SK-N-SH treated with all-trans-retinoic acid at 6 μM for 48 hours (cell line): ENCODE measurements around the gene DNTTIP2.

Experiments
- ARNTL ChIP-seq: fragments of 450-650 bp; formaldehyde crosslinking; IDR thresholded peaks from 2 replicates; pipeline ENCODE4 v1.5.0; 2020; ENCODE audit warnings: low read depth, mild to moderate bottlenecking, moderate library complexity, borderline replicate concordance
- CSDC2 ChIP-seq: fragments of 250-450 bp; sonication (Bioruptor Pico); IDR thresholded peaks from 2 replicates; pipeline ENCODE4 v1.5.0; 2020; ENCODE audit warnings: mild to moderate bottlenecking, moderate library complexity
- GLIS3 ChIP-seq: fragments of 250-450 bp; sonication (Bioruptor Pico); IDR thresholded peaks from 2 replicates; pipeline ENCODE4 v1.5.0; 2020; ENCODE audit warnings: mild to moderate bottlenecking, moderate library complexity
- OSR1 ChIP-seq: fragments of 250-450 bp; sonication (Bioruptor Pico); IDR thresholded peaks from 2 replicates; pipeline ENCODE4 v1.8.0; 2022; ENCODE audit warnings: moderate library complexity, mild to moderate bottlenecking, inconsistent platforms
- PATZ1 ChIP-seq: fragments of 250-450 bp; sonication (Bioruptor Pico); IDR thresholded peaks from 2 replicates; pipeline ENCODE4 v1.8.0; 2020; ENCODE audit warnings: mild to moderate bottlenecking, moderate library complexity, borderline replicate concordance
- POU6F1 ChIP-seq: fragments of 250-450 bp; sonication (Bioruptor Pico); IDR thresholded peaks from 2 replicates; pipeline ENCODE4 v1.8.0; 2021; ENCODE audit warnings: low read depth, mild to moderate bottlenecking, moderate library complexity, borderline replicate concordance
- RARB ChIP-seq: fragments of 250-450 bp; sonication (Bioruptor Pico); IDR thresholded peaks from 2 replicates; pipeline ENCODE4 v1.8.0; 2021; ENCODE audit warnings: mild to moderate bottlenecking, moderate library complexity
- TOX ChIP-seq: fragments of 250-450 bp; sonication (Bioruptor Pico); IDR thresholded peaks from 2 replicates; pipeline ENCODE4 v1.8.0; 2021; ENCODE audit warnings: mild to moderate bottlenecking, moderate library complexity, borderline replicate concordance
- ZFP30 ChIP-seq: fragments of 450-650 bp; formaldehyde crosslinking; IDR thresholded peaks from 2 replicates; pipeline ENCODE4 v1.5.0; 2022; ENCODE audit warnings: mild to moderate bottlenecking, moderate library complexity
- ZNF565 ChIP-seq: fragments of 450-650 bp; formaldehyde crosslinking; conservative IDR thresholded peaks from 2 replicates; pipeline ENCODE4 v1.5.0; 2020; ENCODE audit warnings: low read depth, mild to moderate bottlenecking, moderate library complexity

- no peak for TF ChIP-seq ARNTL (CRISPR knock-in tag)
- TF ChIP-seq CSDC2 (CRISPR knock-in tag), result no peak
- no peak for TF ChIP-seq POU6F1 (CRISPR knock-in tag)
- no peak for TF ChIP-seq PATZ1 (CRISPR knock-in tag)
- no peak for TF ChIP-seq GLIS3 (CRISPR knock-in tag)
- no peak for TF ChIP-seq OSR1 (CRISPR knock-in tag)
- TF ChIP-seq RARB, result no peak
- TF ChIP-seq TOX (CRISPR knock-in tag), result no peak
- TF ChIP-seq ZNF565 (CRISPR knock-in tag), result no peak
- TF ChIP-seq ZFP30 (CRISPR knock-in tag), result no peak
Observed at GRCh38 chr1:93842750-93843500, 36.1 kb downstream of the DNTTIP2 start.
